ENCODE measurements around the gene PHF2.
A peak's percentile ranks its signal among the peaks of the same experiment; 100 is the strongest.

The PHF2 gene

GRCh38 chr9:93620041-93620506 is 43.7 kb downstream of the PHF2 start:
- in situ Hi-C loops (cut with HindIII; ENCODE audit: low sequenced_read_pairs): no loop called here
- no peak overlapping the region for H3K4me3 ChIP-seq (ENCODE audit: low read depth, low read length)
- DNase-seq (ENCODE audit: low read depth, low spot score): no peak
- TF ChIP-seq, protein P1, sequence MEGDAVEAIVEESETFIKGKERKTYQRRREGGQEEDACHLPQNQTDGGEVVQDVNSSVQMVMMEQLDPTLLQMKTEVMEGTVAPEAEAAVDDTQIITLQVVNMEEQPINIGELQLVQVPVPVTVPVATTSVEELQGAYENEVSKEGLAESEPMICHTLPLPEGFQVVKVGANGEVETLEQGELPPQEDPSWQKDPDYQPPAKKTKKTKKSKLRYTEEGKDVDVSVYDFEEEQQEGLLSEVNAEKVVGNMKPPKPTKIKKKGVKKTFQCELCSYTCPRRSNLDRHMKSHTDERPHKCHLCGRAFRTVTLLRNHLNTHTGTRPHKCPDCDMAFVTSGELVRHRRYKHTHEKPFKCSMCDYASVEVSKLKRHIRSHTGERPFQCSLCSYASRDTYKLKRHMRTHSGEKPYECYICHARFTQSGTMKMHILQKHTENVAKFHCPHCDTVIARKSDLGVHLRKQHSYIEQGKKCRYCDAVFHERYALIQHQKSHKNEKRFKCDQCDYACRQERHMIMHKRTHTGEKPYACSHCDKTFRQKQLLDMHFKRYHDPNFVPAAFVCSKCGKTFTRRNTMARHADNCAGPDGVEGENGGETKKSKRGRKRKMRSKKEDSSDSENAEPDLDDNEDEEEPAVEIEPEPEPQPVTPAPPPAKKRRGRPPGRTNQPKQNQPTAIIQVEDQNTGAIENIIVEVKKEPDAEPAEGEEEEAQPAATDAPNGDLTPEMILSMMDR (IDR thresholded peaks at IDR 0.05; ENCODE audit: low read depth, low read length): peak; percentile 20

DNA sequence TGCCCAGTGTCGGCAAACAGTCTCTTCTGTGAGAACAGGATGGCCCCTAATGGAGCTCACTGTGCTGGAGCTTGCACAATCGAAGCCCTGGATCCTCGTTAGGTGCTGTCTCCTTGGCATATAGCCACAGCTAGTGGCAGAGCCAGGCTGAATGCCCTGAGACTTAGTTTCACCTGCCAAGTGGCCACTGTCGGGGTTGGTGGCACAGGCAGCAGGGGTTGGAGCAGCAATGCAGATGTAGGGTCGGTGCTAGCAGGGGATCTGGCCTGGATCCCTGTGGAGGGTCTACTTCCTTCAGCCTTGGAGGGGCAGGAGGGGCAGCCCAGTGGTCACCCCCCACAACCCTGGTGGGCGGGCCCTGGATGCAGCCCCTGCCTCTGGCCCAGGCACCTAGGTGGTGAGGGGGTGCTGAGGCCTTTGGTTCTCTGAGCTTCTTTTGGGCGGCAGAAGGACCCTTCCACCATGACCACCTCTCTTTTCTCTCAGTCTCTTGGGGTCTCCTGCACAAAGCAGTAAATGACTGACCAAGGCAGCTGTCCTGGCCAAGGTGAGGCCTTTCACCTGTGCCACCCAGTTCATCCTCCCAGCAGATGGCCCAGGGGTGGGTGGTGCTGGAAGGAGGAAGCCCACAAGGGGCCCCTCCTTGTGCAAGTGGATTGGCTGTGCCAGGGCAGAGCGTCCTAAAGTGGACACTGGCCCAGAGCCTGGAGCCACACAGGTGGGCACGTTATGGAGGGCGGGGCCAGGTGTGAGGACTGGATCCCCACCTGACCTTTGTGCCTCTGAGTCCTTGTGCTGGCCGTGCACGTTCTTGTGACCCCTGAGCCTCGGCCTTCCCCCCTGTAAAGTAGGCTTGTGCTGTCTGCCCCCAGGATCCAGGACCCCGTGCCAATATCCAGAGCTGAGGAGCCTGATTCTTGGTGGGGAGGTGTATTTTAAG is 44.8 kb downstream of the PHF2 start:
- TF ChIP-seq, protein P1 (IDR thresholded peaks at IDR 0.05; ENCODE audit: low read depth, low read length): no peak
- in situ Hi-C loops (cut with HindIII; ENCODE audit: low sequenced_read_pairs): no loop called here
- H3K4me3 ChIP-seq (ENCODE audit: low read depth, low read length): no peak overlapping the region
- no peak for DNase-seq (ENCODE audit: low read depth, low spot score)

GRCh38 chr9:93621922-93622321 is 45.5 kb downstream of the PHF2 start:
- in situ Hi-C loops (cut with HindIII; ENCODE audit: low sequenced_read_pairs): no loop called here
- TF ChIP-seq, protein P1 (IDR thresholded peaks at IDR 0.05; ENCODE audit: low read depth, low read length): no peak
- DNase-seq (ENCODE audit: low read depth, low spot score): no peak
- no peak overlapping the region for H3K4me3 ChIP-seq (ENCODE audit: low read depth, low read length)

GRCh38 chr9:93622691-93623090 is 46.3 kb downstream of the PHF2 start:
- in situ Hi-C loops (cut with HindIII; ENCODE audit: low sequenced_read_pairs): no loop called here
- TF ChIP-seq, protein P1 (IDR thresholded peaks at IDR 0.05; ENCODE audit: low read depth, low read length): no peak
- DNase-seq (ENCODE audit: low read depth, low spot score): no peak

DNA sequence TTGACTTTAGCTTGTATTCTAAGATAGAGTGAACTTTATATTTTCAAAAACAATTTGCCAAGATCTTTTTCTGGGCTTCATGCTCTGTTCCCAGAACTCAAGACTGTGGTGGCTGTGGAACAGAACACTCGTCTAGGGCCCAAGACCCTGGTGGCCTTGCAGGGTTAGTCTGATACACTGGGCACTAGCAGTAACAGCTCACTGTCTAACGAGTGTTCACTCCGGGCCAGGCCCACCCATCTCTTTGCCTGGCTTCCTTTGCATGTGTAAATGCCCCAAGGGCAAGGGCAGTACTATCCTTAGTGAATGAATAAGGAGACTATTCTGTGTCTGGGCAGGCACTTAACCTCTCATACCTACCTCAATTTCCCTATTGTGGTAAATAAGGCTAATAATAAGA is 47.4 kb downstream of the PHF2 start:
- in situ Hi-C loops (cut with HindIII; ENCODE audit: low sequenced_read_pairs): no loop called here
- no peak overlapping the region for H3K4me3 ChIP-seq (ENCODE audit: low read depth, low read length)

More at GRCh38 chr9:93622691-93623090, 46.3 kb downstream of the PHF2 start:
- no peak overlapping the region for H3K4me3 ChIP-seq (ENCODE audit: low read depth, low read length)

DNA sequence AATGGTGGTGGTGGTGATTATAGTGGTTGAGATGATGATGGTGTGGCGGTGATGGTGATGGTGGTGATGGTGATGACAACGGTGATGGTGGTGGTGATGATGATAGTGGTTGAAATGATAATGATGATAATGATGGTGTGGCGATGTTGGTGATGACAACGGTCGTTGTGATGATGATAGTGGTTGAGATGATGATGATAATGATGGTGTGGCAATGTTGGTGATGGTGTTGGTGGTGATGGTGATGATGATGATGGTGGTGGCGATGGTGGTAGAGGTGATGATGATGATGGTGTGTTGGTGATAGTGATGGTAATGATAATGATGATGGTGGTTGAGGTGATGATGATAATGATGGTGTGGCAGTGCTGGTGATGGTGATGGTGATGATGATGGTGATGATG is 48.0 kb downstream of the PHF2 start:
- no peak for DNase-seq (ENCODE audit: low read depth, low spot score)
- H3K4me3 ChIP-seq (ENCODE audit: low read depth, low read length): no peak overlapping the region
- in situ Hi-C loops (cut with HindIII; ENCODE audit: low sequenced_read_pairs): no loop called here
- TF ChIP-seq, protein P1 (IDR thresholded peaks at IDR 0.05; ENCODE audit: low read depth, low read length): no peak

More for the DNA sequence above, 47.4 kb downstream of the PHF2 start:
- TF ChIP-seq, protein P1 (IDR thresholded peaks at IDR 0.05; ENCODE audit: low read depth, low read length): no peak
- DNase-seq (ENCODE audit: low read depth, low spot score): no peak
